ENCODE data around the gene COX4I2. TPM values are rescaled to one million over a fixed set of nuclear protein-coding genes. Genes with fewer than 3 reads are reported as not detected.
"Not testable (repeated sequence)": the region's sequence is repeated elsewhere in the genome, so short reads cannot be mapped to it uniquely, and the experiment has no call there.

COX4I2 gene
- 7.9 TPM for total RNA-seq (ENCODE audit: insufficient read depth, low replicate concordance)

GRCh38 chr20:31637660-31638059 is at the start of gene COX4I2:
Gene COX4I2 (plus strand): TSS chr20:31637912. CDS start chr20:31639018, 1,106 bp downstream.
- peak; percentile 19 for DNase-seq (ENCODE audit: low spot score)

- DNase-seq (ENCODE audit: low spot score): no peak
Observed at GRCh38 chr20:31590717-31591225, 46.9 kb upstream of the COX4I2 start.

DNA sequence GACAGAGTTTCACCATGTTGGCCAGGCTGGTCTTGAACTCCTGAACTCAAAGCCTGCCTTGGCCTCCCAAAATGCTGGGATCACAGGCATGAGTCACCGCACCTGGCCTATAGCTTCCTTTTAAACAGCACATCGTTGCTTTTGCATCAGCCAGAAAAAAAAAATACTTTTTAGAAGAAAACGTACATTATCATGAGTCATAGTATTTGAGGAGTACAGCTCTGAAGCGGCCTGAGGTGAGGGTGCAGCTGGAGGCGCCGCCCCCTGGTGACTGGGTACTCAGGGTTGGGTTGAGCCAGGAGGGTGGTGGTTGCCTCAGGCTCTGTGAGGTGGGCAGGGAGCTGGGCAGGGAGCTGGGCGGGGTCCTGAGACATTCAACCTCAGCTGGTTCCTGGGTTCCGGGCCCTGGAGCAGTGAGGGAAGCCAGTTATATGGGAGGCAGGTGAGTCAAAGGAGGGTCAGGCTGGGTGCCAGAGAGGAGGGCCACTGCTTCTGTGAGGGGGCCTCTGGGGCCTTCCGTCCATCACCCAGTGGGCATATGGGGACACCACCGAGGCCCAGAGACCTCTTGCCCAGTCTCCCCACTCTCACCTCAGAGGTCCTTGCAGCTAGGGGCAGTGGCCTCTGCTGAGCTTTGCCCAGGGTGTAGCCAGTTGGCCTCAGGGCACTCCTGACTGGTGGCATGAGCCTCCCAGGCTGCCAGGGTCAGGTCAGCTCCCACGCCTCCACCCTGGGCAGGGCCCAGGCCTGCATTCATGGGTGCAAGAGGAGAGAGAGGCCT is 44.3 kb upstream of the COX4I2 start:
- DNase-seq (ENCODE audit: low spot score): peak; percentile 73

DNA sequence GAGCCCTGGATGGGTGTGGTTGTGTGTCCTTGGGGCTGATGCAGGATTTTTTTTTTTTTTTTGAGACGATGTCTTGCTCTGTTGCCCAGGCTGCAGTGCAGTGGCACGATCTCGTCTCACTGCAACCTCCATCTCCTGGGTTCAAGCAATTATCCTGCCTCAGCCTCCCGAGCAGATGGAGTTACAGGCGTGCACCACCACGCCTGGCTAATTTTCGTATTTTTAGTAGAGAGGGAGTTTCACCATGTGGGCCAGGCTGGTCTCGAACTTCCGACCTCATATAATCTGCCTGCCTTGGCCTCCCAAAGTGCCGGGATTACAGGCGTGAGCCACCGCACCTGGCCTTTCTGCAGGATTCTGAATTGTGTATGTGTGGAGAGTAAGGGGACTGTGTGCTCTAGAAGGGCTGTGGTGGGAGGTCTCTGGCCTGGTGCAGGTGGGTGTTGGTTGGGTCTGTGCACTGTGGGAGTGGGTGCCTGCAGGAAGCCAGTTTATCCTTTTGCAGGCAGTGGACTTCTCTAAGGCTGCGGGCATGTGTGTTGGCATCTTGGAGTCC is 43.6 kb upstream of the COX4I2 start:
- no peak for DNase-seq (ENCODE audit: low spot score)

DNA sequence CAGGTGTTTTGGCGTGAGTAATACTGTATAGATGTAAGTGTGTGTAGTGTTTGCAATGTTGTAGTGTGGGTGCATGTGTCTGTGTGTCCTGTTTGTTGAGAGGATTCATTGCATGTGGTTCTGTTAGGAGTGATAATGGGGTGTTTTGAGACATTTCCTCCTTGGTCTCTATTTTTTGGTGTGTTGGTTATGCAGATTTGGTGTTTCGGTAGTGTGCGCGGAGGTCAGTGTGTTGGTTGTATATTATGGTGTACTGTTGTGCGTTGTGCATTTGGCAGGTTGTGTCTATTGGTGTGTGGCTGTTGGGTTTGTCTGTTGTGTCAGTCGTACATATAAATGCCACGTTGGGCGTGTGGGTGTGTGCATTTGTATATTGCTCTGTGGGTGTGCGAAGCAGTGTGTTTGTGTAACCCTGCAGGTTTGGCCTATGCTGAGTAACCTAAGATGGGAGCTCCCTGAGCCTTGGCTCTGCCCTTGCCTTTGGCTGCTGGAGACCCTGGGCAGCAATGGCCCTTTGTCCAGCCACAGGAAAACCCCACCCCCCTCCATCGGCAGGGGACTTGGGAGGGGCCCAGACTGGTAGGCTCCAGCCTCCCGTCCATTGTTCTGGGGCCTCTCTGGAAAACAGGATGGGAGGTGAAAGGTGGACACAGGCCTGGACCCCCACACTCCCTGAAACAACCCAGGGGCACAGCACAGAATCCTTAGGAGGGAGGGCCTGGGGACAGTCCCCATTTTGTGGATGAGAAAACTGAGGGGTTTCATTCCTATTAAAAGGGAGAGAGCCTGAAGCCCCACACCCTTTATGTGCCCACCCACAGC is 42.9 kb upstream of the COX4I2 start:
- DNase-seq (ENCODE audit: low spot score): no peak

GRCh38 chr20:31595380-31595653 is 42.4 kb upstream of the COX4I2 start:
- no peak for DNase-seq (ENCODE audit: low spot score)

DNA sequence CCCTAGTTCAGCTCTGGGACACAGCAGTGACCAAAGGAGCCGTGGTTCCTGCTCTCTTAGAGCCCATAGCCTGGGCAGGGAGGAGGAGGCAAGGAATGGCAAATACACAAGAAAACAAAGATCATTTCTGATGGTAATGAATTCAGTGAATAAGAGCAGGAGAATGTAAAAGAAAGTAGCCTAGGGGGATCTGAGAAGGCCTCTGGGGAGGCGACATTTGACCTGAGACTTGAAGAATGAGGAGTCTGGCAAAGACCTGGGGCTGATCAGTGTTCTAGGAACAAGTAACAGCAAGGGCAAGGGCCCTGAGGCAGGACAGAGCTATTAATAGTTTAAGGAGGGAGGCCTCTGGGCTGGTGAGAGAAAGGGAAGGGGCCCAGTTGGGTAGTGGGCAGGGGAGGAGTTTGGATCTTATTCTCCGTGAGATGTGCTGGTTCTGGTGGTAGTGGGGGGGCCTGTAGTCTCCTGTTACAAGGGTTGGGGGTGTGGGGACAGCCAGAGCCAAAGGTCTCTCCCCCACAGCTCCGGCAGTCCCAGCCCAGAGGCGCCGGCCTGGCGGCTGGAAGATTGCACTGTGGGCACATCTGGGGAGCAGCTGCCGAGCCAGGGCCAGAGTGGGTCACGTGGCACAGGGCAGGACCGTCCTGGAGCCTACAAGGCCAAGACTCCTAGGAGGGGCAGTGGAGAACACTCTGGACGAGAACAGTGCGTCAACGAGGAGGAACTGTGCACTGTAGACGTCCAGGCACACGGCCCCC is 41.9 kb upstream of the COX4I2 start:
- DNase-seq (ENCODE audit: low spot score): peak; percentile 92

DNA sequence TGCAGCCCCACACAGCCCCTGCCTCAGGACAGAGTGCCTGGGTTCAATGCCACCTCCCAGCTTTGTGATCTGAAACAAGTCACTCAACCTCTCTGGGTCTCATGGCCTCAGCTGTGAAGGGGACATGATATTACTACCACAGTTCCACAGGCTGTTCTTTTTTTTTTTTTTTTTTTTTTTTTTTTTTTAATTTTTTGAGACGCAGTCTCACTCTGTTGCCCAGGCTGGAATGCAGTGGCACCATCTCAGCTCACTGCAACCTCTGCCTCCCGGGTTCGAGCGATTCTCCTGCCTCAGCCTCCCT is 41.3 kb upstream of the COX4I2 start:
- not testable (repeated sequence) for DNase-seq (ENCODE audit: low spot score)

DNA sequence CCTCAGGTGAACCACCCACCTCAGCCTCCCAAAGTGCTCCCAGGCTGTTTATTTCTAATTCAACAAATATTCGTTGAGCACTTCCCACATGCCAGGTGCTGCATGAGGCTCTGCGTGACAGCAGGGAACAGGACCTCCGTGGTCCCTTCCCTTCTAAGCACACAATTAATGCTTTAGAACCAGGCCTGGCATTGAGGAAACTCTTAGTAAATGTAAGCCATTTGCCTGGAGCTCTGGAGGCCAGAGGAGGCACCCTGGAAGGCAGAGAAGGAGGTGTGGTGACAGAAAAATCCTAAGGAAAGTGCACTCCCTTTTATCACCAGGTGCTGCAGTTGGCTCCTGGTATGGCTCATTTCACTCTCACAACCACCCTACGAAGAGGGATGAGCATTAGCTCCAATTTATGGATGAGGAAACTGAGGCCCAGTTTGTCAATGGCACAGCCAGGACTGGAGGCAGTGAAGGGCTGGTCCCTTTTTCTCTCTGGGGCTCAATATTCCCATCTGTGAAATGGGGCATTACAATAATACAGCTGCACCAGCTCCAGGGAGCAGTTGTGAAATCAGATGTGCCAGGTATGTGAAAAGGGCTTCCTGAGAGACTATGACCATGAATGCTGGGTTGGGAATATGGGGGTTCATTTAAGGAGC is 40.8 kb upstream of the COX4I2 start:
- DNase-seq (ENCODE audit: low spot score): no peak

DNA sequence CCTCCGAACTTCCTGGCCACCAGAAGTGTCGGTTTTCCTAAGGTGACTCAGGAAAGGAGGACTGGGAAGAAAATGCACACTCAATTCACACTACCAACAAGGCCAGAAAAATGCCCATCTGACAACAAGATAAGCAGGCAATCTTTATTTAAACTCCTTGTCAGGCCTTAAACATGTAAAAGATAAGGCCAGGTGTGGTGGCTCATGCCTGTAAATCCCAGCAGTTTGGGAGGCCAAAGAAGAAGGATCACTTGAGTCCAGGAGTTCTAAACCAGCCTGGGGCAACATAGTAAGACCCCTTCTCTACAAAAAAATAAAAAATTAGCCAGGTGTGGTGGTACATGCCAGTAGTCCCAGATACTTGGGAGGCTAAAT is 40.2 kb upstream of the COX4I2 start:
- DNase-seq (ENCODE audit: low spot score): no peak

GRCh38 chr20:31602431-31602778 is 35.3 kb upstream of the COX4I2 start:
- DNase-seq (ENCODE audit: low spot score): no peak

- no peak for DNase-seq (ENCODE audit: low spot score)
Observed at GRCh38 chr20:31602779-31603441, 34.8 kb upstream of the COX4I2 start.

DNA sequence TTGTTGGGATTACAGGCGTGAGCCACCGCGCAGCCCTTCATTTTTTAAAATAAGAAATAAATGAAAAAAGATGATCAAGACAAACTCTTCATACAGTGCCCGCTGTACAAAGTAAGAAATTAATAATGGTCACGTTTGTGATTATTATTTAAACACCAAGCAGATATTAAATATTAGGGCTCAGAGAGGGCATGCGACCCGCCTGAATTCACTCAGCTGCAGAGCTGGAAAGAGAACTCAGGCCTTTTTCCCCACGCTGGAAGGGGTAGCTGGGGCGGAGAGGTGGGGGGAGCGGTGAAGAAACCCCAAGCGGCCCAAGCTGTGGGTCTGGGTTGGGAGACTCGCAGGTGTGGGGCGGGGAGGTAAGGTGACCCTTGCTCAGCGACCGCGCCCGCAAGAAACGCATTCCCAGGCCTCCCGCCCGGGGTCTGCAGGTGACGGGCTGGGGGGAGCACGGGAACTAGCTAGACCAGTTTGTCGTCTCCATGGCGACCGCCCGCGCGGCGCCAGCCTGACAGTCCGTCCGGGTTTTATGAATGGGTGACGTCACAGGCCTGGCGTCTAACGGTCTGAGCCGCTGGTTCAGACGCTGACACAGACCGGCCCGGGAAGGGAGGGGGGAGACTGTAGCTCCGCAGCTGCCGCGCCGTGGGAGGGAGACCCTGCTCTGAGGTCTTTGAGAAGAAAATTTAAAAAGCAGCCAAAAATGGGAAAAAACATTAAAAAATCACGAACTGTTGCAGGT is 33.7 kb upstream of the COX4I2 start:
- peak; percentile 97 for DNase-seq (ENCODE audit: low spot score)

DNA sequence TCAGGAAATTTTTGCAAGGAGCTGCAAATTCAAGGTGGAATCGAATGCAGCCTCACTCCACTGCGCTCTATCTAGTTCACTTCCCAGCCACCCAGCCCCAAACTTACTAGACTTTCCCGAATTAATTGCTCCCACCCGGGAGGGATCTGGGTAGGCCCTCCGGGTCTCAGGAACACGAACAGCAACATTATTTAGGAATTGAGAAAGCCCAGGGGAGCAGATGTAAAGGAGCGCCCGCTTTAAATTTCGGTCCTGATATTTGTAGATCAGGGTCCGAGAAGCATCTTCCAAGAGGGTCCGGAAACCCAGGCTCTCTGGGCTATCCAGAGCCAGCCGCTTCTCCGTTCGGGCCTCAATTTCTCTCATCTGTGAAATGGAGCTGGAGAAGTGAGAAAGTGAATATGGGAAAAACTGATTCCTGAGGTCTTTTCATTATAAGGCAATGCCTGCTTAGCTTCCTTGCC is 33.1 kb upstream of the COX4I2 start:
- no peak for DNase-seq (ENCODE audit: low spot score)

DNA sequence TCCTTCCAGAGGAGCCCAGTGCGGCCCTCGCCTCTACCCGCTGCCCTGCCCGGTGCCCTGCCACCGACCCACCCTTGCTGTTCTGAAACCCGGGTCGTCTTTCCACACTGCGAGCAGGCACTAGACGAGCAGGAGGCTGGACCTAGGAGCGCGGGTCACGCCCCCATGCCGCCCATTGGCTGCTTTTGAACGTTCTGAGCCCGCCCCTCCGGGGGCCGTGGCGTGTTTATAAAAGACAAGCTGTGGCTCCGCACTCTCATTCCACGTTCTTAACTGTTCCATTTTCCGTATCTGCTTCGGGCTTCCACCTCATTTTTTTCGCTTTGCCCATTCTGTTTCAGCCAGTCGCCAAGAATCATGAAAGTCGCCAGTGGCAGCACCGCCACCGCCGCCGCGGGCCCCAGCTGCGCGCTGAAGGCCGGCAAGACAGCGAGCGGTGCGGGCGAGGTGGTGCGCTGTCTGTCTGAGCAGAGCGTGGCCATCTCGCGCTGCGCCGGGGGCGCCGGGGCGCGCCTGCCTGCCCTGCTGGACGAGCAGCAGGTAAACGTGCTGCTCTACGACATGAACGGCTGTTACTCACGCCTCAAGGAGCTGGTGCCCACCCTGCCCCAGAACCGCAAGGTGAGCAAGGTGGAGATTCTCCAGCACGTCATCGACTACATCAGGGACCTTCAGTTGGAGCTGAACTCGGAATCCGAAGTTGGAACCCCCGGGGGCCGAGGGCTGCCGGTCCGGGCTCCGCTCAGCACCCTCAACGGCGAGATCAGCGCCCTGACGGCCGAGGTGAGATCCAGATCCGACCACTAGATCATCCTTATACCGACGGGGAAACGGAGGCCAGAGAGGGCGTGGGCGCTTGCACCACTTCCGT is 32.4 kb upstream of the COX4I2 start, which contains the start of gene ID1:
TSS of gene ID1 (plus strand) at position 259 of the 871 bp plus-strand sequence. CDS start at position 358, 99 bp downstream.
- peak; percentile 98 for DNase-seq (ENCODE audit: low spot score)

GRCh38 chr20:31605902-31606803 is 31.6 kb upstream of the COX4I2 start:
- DNase-seq (ENCODE audit: low spot score): no peak

DNA sequence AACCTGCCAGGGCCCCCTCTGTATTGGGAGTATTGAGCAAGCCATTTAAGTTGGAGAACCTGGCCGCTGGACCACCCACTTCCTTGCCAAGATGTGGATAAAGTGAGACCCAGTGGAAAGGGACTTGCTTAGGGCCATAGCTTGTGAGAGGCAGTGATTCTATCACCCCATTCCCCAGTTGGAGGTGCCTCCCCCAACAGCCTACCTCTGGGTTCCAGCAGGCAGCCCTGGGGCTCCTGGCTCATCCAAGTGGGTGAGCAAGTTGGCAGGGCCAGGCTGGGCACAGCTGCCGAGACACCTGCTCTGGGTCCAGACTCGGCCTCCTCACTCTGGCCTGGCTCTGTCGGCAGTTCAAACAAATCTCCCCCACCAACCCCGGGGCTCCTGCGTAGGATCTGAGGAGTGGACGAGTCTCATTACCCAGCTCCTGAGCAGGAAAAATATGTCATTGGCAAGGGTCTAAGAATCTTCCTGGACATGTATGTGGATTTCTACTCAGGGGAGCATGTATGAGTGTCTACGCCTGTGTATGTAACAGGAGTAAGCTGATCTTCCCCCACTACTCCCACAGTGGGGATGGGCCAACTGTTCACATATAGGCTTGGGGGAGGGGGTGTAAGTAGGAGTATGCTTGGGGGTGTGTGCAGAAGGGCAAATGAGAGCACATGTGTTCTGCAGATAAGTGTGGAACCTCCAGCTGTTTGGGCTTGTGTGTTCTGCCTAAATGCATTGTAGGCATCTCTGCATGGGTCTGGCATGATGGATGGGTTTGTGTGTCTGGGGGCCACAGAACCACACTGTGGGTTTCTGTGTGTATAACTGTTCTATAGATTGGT is 30.7 kb upstream of the COX4I2 start:
- peak; percentile 59 for DNase-seq (ENCODE audit: low spot score)
